SU-DHL-6 (cell line): ENCODE results near the gene HARBI1.

Experiments
- H2AFZ ChIP-seq: fragments of 200-600 bp; sonication (generic); 2 replicates; pipeline ENCODE4 v1.6.1; 2014; ENCODE audit warnings: low read depth, mild to moderate bottlenecking, moderate library complexity, mixed read lengths, antibody characterized with exemption, low read length; ENCODE audit not compliant: severe bottlenecking
- H3F3A ChIP-seq: fragments of 200-600 bp; shearing (Covaris generic); 2 replicates; pipeline ENCODE4 v1.6.0; 2016; ENCODE audit warnings: antibody characterized with exemption, mild to moderate bottlenecking; ENCODE audit not compliant: insufficient read depth
- H3K27ac ChIP-seq: fragments of 200-600 bp; sonication (generic); 2 replicates; pipeline ENCODE4 v1.5.1; 2016; ENCODE audit warnings: low read depth, mild to moderate bottlenecking, low read length, moderate library complexity, mixed read lengths
- H3K27me3 ChIP-seq: fragments of 200-600 bp; sonication (generic), shearing (Covaris generic); 2 replicates; pipeline ENCODE4 v1.6.0; 2014; ENCODE audit warnings: mild to moderate bottlenecking, low read length
- H3K36me3 ChIP-seq: fragments of 200-600 bp; sonication (generic); 2 replicates; pipeline ENCODE4 v1.6.1; 2014; ENCODE audit warnings: mild to moderate bottlenecking, low read length, mixed read lengths
- H3K4me2 ChIP-seq: fragments of 300-600, 200-600 bp; shearing (Covaris generic), sonication (generic); 2 replicates; pipeline ENCODE4 v1.6.0; 2014; ENCODE audit warnings: low read length, low read depth, mild to moderate bottlenecking; ENCODE audit not compliant: poor library complexity, severe bottlenecking
- H3K4me3 ChIP-seq: fragments of 200-600 bp; sonication (generic); 2 replicates; pipeline ENCODE4 v1.5.1; 2014; ENCODE audit warnings: antibody characterized with exemption, low read length, mild to moderate bottlenecking, mixed read lengths; ENCODE audit not compliant: insufficient read depth, poor library complexity, severe bottlenecking
- H3K79me2 ChIP-seq: fragments of 200-600 bp; sonication (generic); 2 replicates; pipeline ENCODE4 v1.6.1; 2014; ENCODE audit warnings: mild to moderate bottlenecking, low read length, moderate library complexity; ENCODE audit not compliant: insufficient read depth
- H3K9ac ChIP-seq: fragments of 200-600 bp; sonication (generic); 2 replicates; pipeline ENCODE4 v1.7.0; 2014; ENCODE audit warnings: mild to moderate bottlenecking, low read length
- H3K9me2 ChIP-seq: fragments of 200-600 bp; sonication (generic); replicated peaks from 2 replicates; pipeline ENCODE4 v1.6.1; 2014; ENCODE audit warnings: low read length; ENCODE audit not compliant: insufficient read depth
- H3K9me3 ChIP-seq: fragments of 200-600 bp; sonication (generic); 2 replicates; pipeline ENCODE4 v1.6.1; 2014; ENCODE audit warnings: low read length, mixed read lengths; ENCODE audit not compliant: insufficient read depth
- H4K20me1 ChIP-seq: fragments of 200-600 bp; sonication (generic); 2 replicates; pipeline ENCODE4 v1.6.1; 2014; ENCODE audit warnings: low read depth, mild to moderate bottlenecking, antibody characterized with exemption, low read length, moderate library complexity, mixed read lengths
- EZH2phosphoT487 ChIP-seq: fragments of 200-600 bp; sonication (generic), shearing (Covaris generic); conservative IDR thresholded peaks from 2 replicates; pipeline ENCODE4 v1.6.1; 2018; ENCODE audit warnings: mild to moderate bottlenecking, antibody characterized with exemption, low read length, moderate library complexity, mixed read lengths
- TF ChIP-seq, protein P1 (sequence below): fragments of 200-600 bp; sonication (generic); IDR thresholded peaks from one replicate; pipeline ENCODE4 v1.5.1; 2017; ENCODE audit warnings: antibody characterized with exemption, mild to moderate bottlenecking, low read length, moderate library complexity; ENCODE audit not compliant: insufficient read depth, poor library complexity, severe bottlenecking

Gene HARBI1

DNA sequence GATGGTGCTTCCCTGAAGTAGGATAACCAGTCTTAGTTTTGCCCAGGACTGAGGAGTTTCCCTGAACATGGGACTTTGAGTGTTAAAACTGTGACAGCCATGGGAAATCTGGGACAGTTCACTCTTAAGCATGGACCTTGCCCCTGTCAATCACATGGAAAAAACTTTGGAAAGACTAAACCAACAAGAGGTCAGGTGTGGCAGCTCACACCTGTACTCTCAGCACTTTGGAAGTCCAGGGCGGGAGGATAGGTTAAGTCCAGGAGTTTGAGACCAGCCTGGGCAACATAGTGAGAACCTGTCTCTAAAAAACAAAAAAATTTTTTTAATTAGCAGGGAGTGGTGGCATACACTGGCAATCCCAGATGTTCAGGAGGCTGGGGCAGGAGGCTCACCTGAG, 19.9 kb downstream of the HARBI1 start:
- no peaks in the 10 kb centered on the region for H3F3A ChIP-seq
- H3K9ac ChIP-seq: no peak overlapping the region
- H3K4me2 ChIP-seq: no peak overlapping the region
- H4K20me1 ChIP-seq: no peaks in the 10 kb centered on the region
- no peaks in the 10 kb centered on the region for H3K9me3 ChIP-seq
- no peaks in the 10 kb centered on the region for H3K36me3 ChIP-seq
- no peaks in the 10 kb centered on the region for H3K9me2 ChIP-seq
- H2AFZ ChIP-seq: no peak overlapping the region
- no peak overlapping the region for H3K27ac ChIP-seq
- no peak overlapping the region for H3K4me3 ChIP-seq
- H3K79me2 ChIP-seq: peaks cover 17% of the 10 kb centered on the region
- H3K27me3 ChIP-seq: no peaks in the 10 kb centered on the region
- TF ChIP-seq EZH2phosphoT487: no peak
- TF ChIP-seq, protein P1, sequence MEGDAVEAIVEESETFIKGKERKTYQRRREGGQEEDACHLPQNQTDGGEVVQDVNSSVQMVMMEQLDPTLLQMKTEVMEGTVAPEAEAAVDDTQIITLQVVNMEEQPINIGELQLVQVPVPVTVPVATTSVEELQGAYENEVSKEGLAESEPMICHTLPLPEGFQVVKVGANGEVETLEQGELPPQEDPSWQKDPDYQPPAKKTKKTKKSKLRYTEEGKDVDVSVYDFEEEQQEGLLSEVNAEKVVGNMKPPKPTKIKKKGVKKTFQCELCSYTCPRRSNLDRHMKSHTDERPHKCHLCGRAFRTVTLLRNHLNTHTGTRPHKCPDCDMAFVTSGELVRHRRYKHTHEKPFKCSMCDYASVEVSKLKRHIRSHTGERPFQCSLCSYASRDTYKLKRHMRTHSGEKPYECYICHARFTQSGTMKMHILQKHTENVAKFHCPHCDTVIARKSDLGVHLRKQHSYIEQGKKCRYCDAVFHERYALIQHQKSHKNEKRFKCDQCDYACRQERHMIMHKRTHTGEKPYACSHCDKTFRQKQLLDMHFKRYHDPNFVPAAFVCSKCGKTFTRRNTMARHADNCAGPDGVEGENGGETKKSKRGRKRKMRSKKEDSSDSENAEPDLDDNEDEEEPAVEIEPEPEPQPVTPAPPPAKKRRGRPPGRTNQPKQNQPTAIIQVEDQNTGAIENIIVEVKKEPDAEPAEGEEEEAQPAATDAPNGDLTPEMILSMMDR: no peak

DNA sequence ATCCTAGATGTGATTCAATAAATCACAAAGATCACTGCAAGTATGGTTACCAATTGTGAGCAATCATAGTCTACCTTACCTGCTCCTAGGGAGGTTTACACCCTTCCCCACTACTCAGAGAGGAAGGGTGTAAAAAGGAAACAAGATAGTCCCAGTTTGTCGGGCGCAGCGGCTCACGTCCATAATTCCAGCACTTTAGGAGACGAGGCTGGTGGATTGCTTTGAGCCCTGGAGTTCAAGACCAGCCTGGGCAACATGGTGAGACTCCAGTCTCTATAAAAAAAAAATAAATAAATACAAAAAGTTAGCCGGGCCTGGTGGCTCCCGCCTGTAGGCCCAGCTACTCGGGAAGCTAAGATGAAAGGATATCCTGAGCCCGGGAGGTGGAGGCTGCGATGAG, 22.2 kb downstream of the HARBI1 start:
- Histone ChIP-seq H3K27me3 (no peaks in the 10 kb centered on the region), H3K79me2 (peaks cover 40% of the 10 kb centered on the region), H3K27ac (no peak overlapping the region), H3K36me3 (no peaks in the 10 kb centered on the region), H3K9me3 (no peaks in the 10 kb centered on the region), H2AFZ (peak overlapping the region; percentile 95), H3F3A (no peaks in the 10 kb centered on the region), H3K9me2 (no peaks in the 10 kb centered on the region), H4K20me1 (no peaks in the 10 kb centered on the region), H3K4me3 (no peak overlapping the region), H3K9ac (no peak overlapping the region), H3K4me2 (peak overlapping the region; percentile 75)
- TF ChIP-seq EZH2phosphoT487: no peak
- TF ChIP-seq, protein P1: no peak

DNA sequence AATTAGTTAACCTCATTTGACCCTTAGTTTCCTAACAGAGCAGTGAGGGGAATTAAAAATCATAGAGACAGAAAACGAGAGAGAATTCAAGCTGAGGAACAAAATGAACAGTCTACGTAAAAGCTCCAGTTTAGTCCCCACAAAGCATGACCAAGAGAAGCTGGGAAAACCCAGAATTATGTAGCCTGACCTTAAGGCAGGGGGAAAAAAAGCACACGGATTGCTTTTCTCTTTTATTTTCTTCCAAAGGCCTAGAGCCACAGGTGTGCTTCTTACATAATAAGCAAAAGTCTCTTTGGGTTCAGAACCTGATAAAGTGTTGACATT, 22.7 kb downstream of the HARBI1 start:
- peaks cover under 1% of the 10 kb centered on the region; the same call in 1 of the 2 replicates for H3F3A ChIP-seq
- peak overlapping the region; percentile 99 for H3K4me3 ChIP-seq
- H3K4me2 ChIP-seq: peak overlapping the region; percentile 75
- peaks cover 44% of the 10 kb centered on the region for H3K79me2 ChIP-seq
- no peaks in the 10 kb centered on the region for H3K9me3 ChIP-seq
- TF ChIP-seq, protein P1: no peak
- TF ChIP-seq EZH2phosphoT487: no peak
- peak overlapping the region; percentile 95 for H2AFZ ChIP-seq
- no peaks in the 10 kb centered on the region for H4K20me1 ChIP-seq
- H3K27ac ChIP-seq: no peak overlapping the region
- peak overlapping the region; percentile 95 for H3K9ac ChIP-seq
- no peaks in the 10 kb centered on the region for H3K36me3 ChIP-seq
- no peaks in the 10 kb centered on the region for H3K27me3 ChIP-seq
- H3K9me2 ChIP-seq: no peaks in the 10 kb centered on the region
